ENCODE measurements around the gene TIAM1. TPM values are rescaled to one million over a fixed set of nuclear protein-coding genes. Genes with fewer than 3 reads are reported as not detected.

The TIAM1 gene
- total RNA-seq, 3 donors from 2014 or later = 6.2 to 11.6 (median 10.4) TPM

GRCh38 chr21:31204801-31205200 lies 139.3 kb downstream of the TIAM1 start:
- no peaks in the 10 kb centered on the region for H3K9me3 ChIP-seq
- H3K4me1 ChIP-seq (ENCODE audit: low read depth) = no peaks in the 10 kb centered on the region
- H3K36me3 ChIP-seq (ENCODE audit: low read depth) = no peaks in the 10 kb centered on the region
- intact Hi-C loops (cut with DNase I, micrococcal nuclease) = loop anchor here (5.0 kb wide), 2 partner anchors 372 to 378 kb away; no protein-coding TSS in a partner anchor
- ATAC-seq (no peak), DNase-seq (no peak)
- H3K4me3 ChIP-seq = no peak overlapping the region
- TF ChIP-seq, protein P1, sequence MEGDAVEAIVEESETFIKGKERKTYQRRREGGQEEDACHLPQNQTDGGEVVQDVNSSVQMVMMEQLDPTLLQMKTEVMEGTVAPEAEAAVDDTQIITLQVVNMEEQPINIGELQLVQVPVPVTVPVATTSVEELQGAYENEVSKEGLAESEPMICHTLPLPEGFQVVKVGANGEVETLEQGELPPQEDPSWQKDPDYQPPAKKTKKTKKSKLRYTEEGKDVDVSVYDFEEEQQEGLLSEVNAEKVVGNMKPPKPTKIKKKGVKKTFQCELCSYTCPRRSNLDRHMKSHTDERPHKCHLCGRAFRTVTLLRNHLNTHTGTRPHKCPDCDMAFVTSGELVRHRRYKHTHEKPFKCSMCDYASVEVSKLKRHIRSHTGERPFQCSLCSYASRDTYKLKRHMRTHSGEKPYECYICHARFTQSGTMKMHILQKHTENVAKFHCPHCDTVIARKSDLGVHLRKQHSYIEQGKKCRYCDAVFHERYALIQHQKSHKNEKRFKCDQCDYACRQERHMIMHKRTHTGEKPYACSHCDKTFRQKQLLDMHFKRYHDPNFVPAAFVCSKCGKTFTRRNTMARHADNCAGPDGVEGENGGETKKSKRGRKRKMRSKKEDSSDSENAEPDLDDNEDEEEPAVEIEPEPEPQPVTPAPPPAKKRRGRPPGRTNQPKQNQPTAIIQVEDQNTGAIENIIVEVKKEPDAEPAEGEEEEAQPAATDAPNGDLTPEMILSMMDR (IDR thresholded peaks at IDR 0.05) = no peak

DNA sequence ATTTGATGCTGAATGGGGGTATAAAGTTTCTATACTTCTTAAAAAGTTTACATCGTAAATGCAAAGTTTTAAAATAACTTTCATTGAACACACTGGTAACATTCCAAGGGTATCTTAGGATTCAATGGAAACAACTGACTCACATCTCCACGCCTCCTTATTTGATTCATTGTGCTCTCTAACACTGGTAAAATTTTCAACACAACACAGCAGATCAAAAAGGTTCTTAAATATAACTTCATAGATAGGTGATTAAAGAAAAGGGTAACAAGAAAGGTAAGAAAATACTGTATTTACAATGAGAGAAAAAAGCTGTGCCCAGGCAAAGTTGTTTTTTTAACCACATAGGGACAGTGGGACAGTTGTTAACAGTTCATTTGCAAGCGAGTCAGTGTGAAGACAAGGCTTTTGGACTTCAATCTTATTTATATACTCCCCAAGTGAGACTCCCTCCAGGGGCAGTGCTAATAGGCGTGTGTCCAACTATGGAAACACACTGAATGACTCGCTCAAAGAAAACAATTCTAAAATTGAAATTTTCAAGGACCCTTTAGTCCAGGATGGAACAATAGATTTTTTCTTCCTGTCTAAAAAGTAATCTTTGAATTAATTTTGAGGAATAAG lies 140.5 kb downstream of the TIAM1 start:
- intact Hi-C loops (cut with DNase I, micrococcal nuclease) = loop anchor here (5.0 kb wide), 2 partner anchors 374 to 379 kb away; no protein-coding TSS in a partner anchor
- Histone ChIP-seq H3K36me3 (ENCODE audit: low read depth) (no peaks in the 10 kb centered on the region), H3K4me1 (ENCODE audit: low read depth) (no peaks in the 10 kb centered on the region), H3K9me3 (no peaks in the 10 kb centered on the region), H3K4me3 (no peak overlapping the region)
- TF ChIP-seq, protein P1 (IDR thresholded peaks at IDR 0.05) = no peak
- ATAC-seq (no peak), DNase-seq (no peak)

GRCh38 chr21:31201548-31201947 lies 142.5 kb downstream of the TIAM1 start:
- TF ChIP-seq, protein P1 (IDR thresholded peaks at IDR 0.05) = no peak
- intact Hi-C loops (cut with DNase I, micrococcal nuclease) = loop anchor here (5.0 kb wide), 2 partner anchors 376 to 381 kb away; no protein-coding TSS in a partner anchor
- ATAC-seq (peak; percentile 38), DNase-seq (peak in 1 of 3 donors; percentile 12)
- no peaks in the 10 kb centered on the region for H3K9me3 ChIP-seq
- no peak overlapping the region for H3K4me3 ChIP-seq
- no peaks in the 10 kb centered on the region for H3K36me3 ChIP-seq (ENCODE audit: low read depth)
- no peaks in the 10 kb centered on the region for H3K4me1 ChIP-seq (ENCODE audit: low read depth)

DNA sequence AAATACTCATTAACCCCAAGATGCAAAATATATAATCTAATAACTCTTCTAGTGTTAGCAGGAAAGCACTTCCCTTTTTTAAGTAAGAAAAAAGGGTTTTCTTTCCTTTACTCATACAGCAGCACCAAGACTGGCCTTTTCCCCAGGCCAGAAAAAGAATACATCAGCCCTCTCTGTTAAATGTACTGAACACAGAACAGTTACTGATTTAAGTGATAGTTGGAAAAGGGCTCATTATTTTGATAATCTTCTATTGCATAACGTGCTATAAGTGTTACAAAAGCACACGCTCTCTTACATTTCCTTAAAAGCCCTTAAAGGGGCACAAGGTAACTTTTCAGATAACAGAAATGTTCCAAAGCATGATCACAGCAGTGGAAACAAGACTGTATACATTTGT lies 142.9 kb downstream of the TIAM1 start:
- intact Hi-C loops (cut with DNase I, micrococcal nuclease) = loop anchor here (5.0 kb wide), 2 partner anchors 376 to 381 kb away; no protein-coding TSS in a partner anchor
- no peak for ATAC-seq
- no peaks in the 10 kb centered on the region for H3K36me3 ChIP-seq (ENCODE audit: low read depth)
- TF ChIP-seq, protein P1 (IDR thresholded peaks at IDR 0.05) = no peak
- H3K4me3 ChIP-seq = no peak overlapping the region
- no peaks in the 10 kb centered on the region for H3K4me1 ChIP-seq (ENCODE audit: low read depth)
- DNase-seq = no peak
- no peaks in the 10 kb centered on the region for H3K9me3 ChIP-seq

- intact Hi-C loops (cut with DNase I, micrococcal nuclease) = no loop called here
- DNase-seq (peak in 1 of 3 donors; percentile 48), ATAC-seq (peak; percentile 60)
- Histone ChIP-seq H3K36me3 (ENCODE audit: low read depth) (no peaks in the 10 kb centered on the region), H3K4me3 (no peak overlapping the region), H3K4me1 (ENCODE audit: low read depth) (no peaks in the 10 kb centered on the region), H3K9me3 (no peaks in the 10 kb centered on the region)
- TF ChIP-seq, protein P1 (IDR thresholded peaks at IDR 0.05) = peak; percentile 14
These were observed 145.5 kb downstream of the TIAM1 start for GRCh38 chr21:31198575-31198974.

All from mucosa of descending colon (tissue), 3 donors.